OCI-LY7 (cell line): ENCODE data around the gene CFAP97. TPM values are rescaled to one million over a fixed set of nuclear protein-coding genes. Genes with fewer than 3 reads are reported as not detected.

Source experiments
- BruUV-seq: library from RNA; stranded (reverse); fragments of 400-500 nt; replicated peaks from 2 replicates; lab custom pipeline; 2021; lab: Mats Ljungman, UMichigan
- CTCF ChIA-PET: fragments of 300-600 bp; sonication (Branson Sonifier 250); formaldehyde crosslinking; loops from one replicate; lab custom pipeline; 2022; ENCODE audit warnings: antibody characterized with exemption; ENCODE audit not compliant: unreplicated experiment; lab: Charles Lee
- POLR2A ChIA-PET: fragments of 300-600 bp; sonication (Branson Sonifier 250); formaldehyde crosslinking; loops from one replicate; lab custom pipeline; 2022; ENCODE audit warnings: antibody characterized with exemption; lab: Charles Lee
- DNase-seq: peaks from one replicate; pipeline ENCODE4 v3.0.0-alpha.2; 2015; ENCODE audit warnings: low spot score
- H2AFZ ChIP-seq: fragments of 200-600 bp; sonication (generic), shearing (Covaris generic); 2 replicates; pipeline ENCODE4 v1.6.1; 2014; ENCODE audit warnings: mild to moderate bottlenecking, antibody characterized with exemption, low read length, moderate library complexity
- H3K27ac ChIP-seq: fragments of 200-600 bp; sonication (generic); 2 replicates; pipeline ENCODE4 v1.5.1; 2014; ENCODE audit warnings: mixed run types, low read depth, mild to moderate bottlenecking, moderate library complexity, low read length, inconsistent platforms; ENCODE audit not compliant: poor library complexity, severe bottlenecking
- H3K36me3 ChIP-seq: fragments of 200-600 bp; sonication (generic); 2 replicates; pipeline ENCODE4 v1.6.1; 2014; ENCODE audit warnings: mild to moderate bottlenecking, antibody characterized with exemption, low read length, moderate library complexity, mixed read lengths; ENCODE audit not compliant: insufficient read depth
- H3K4me1 ChIP-seq: fragments of 200-600 bp; sonication (generic); 2 replicates; pipeline ENCODE4 v1.5.1; 2014; ENCODE audit warnings: mild to moderate bottlenecking, low read length; ENCODE audit not compliant: insufficient read depth, poor library complexity, severe bottlenecking
- H3K4me2 ChIP-seq: fragments of 200-600 bp; sonication (generic); 2 replicates; pipeline ENCODE4 v1.6.1; 2014; ENCODE audit warnings: mild to moderate bottlenecking, low read length
- H3K4me3 ChIP-seq: fragments of 200-600 bp; sonication (generic); 2 replicates; pipeline ENCODE4 v1.5.1; 2014; ENCODE audit warnings: mild to moderate bottlenecking, low read depth, low read length; ENCODE audit not compliant: poor library complexity, severe bottlenecking
- H3K79me2 ChIP-seq: fragments of 200-600 bp; sonication (generic); 2 replicates; pipeline ENCODE4 v1.6.1; 2016; ENCODE audit warnings: low read depth, mild to moderate bottlenecking, low read length, moderate library complexity, mixed read lengths; ENCODE audit not compliant: insufficient read depth
- H3K9me2 ChIP-seq: fragments of 200-600 bp; sonication (generic); 2 replicates; pipeline ENCODE4 v1.6.1; 2016; ENCODE audit warnings: mild to moderate bottlenecking, low read length, mixed read lengths; ENCODE audit not compliant: insufficient read depth
- H3K9me3 ChIP-seq: fragments of 200-600 bp; sonication (generic); 2 replicates; pipeline ENCODE4 v1.6.1; 2014; ENCODE audit warnings: mild to moderate bottlenecking, mixed run types, low read length, mixed read lengths
- H4K20me1 ChIP-seq: fragments of 200-600 bp; sonication (generic); 2 replicates; pipeline ENCODE4 v1.6.1; 2014; ENCODE audit warnings: mild to moderate bottlenecking, antibody characterized with exemption, low read length, moderate library complexity, mixed read lengths; ENCODE audit not compliant: insufficient read depth
- EZH2phosphoT487 ChIP-seq: fragments of 200-600 bp; sonication (generic); IDR thresholded peaks from 2 replicates; pipeline ENCODE4 v1.6.1; 2018; ENCODE audit warnings: low read depth, borderline replicate concordance, mild to moderate bottlenecking, mixed run types, antibody characterized with exemption, low read length, moderate library complexity, mixed read lengths
- intact Hi-C: fragments of 100-400 bp; cut with micrococcal nuclease; formaldehyde crosslinking; loops from one replicate; pipeline ENCODE4 v1.10.0; 2022; ENCODE audit not compliant: unreplicated experiment
- total RNA-seq, 2 experiments: library from RNA; depleted of rRNA in 1 of 2; stranded (reverse); fragments of >200 nt in 1 of 2; shearing (Covaris generic) in 1 of 2; gene quantifications; 2 replicates each; pipeline ENCODE4 v1.2.3, GENCODE V29; 2014 to 2022
- TF ChIP-seq, protein P1 (sequence below): fragments of 200-600 bp; sonication (generic); conservative IDR thresholded peaks from 2 replicates; pipeline ENCODE4 v1.5.1; 2014; ENCODE audit warnings: mild to moderate bottlenecking, antibody characterized with exemption, low read length, moderate library complexity, mixed read lengths

CFAP97 gene
- total RNA-seq, 2 experiments from 2014 or later = 22.7 to 57.3 TPM

DNA sequence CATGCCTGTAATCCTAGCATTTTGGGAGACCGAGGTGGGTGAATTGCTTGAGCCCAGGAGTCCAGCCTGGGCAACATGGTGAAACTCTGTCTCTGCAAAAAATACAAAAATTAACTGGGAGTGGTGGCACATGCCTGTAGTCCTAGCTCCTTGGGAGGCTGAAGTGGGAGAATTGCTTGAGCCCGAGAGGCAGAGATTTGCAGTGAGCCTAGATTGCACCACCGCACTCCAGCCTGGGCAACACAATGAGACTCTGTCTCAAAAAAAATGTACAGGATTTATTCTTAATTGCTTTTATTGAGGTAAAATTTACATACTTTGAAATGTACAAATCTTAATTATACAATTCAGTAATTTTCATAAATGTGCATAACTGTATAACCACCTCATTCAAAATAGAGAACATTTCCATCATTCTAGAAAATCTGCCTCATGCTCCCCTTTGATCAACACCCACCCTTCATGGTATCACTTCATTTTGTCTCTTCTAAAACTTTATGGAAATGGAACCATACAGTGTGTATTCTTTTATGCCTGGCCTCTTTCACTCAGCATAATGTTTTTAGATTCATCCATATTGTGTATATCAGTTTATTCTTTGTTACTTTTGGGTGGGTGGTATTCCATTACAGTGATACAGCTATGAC is 44.7 kb upstream of the CFAP97 start:
- H2AFZ ChIP-seq = no peak overlapping the region
- no peaks in the 10 kb centered on the region for H3K9me2 ChIP-seq
- DNase-seq = no peak
- H3K4me3 ChIP-seq = no peak overlapping the region
- no peak overlapping the region for H3K4me2 ChIP-seq
- TF ChIP-seq, protein P1, sequence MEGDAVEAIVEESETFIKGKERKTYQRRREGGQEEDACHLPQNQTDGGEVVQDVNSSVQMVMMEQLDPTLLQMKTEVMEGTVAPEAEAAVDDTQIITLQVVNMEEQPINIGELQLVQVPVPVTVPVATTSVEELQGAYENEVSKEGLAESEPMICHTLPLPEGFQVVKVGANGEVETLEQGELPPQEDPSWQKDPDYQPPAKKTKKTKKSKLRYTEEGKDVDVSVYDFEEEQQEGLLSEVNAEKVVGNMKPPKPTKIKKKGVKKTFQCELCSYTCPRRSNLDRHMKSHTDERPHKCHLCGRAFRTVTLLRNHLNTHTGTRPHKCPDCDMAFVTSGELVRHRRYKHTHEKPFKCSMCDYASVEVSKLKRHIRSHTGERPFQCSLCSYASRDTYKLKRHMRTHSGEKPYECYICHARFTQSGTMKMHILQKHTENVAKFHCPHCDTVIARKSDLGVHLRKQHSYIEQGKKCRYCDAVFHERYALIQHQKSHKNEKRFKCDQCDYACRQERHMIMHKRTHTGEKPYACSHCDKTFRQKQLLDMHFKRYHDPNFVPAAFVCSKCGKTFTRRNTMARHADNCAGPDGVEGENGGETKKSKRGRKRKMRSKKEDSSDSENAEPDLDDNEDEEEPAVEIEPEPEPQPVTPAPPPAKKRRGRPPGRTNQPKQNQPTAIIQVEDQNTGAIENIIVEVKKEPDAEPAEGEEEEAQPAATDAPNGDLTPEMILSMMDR = no peak
- no peak for TF ChIP-seq EZH2phosphoT487
- H3K9me3 ChIP-seq = no peaks in the 10 kb centered on the region
- H3K27ac ChIP-seq = no peak overlapping the region
- POLR2A ChIA-PET = interaction anchor here (1.0 kb wide), 1 partner anchor 14 kb away, joined by 3 read pairs; no protein-coding TSS in a partner anchor
- peaks cover 13% of the 10 kb centered on the region; the same call in 1 of the 2 replicates for H3K79me2 ChIP-seq
- no TSS peak for BruUV-seq
- intact Hi-C loops = no loop called here
- H4K20me1 ChIP-seq = no peaks in the 10 kb centered on the region
- H3K4me1 ChIP-seq = peaks cover 5% of the 10 kb centered on the region
- peaks cover 25% of the 10 kb centered on the region for H3K36me3 ChIP-seq
- CTCF ChIA-PET = no interaction called here

DNA sequence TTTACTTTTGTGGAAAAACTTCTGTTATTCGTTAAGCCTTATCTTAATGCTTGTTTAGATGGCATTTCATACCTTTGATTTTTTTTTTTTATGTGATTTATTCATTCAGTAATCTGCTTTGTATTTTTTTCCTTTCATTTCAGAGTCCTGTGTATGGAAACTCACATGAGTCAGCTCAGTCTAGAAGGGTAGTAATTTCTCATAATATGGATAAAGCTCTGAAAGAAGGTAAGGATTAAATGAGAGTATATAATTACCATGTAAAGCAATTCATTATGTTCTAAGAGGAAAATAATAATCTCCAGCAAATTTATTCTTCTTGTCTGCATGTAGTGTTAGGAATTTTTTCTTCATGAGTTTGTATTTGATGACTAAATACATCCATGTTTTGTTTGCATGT is 43.4 kb upstream of the CFAP97 start:
- intact Hi-C loops = no loop called here

More for the DNA sequence above, 43.4 kb upstream of the CFAP97 start:
- Histone ChIP-seq H3K36me3 (peaks cover 25% of the 10 kb centered on the region), H3K4me2 (no peak overlapping the region), H3K79me2 (peaks cover 17% of the 10 kb centered on the region; the same call in 1 of the 2 replicates), H4K20me1 (no peaks in the 10 kb centered on the region), H3K4me3 (no peak overlapping the region), H3K4me1 (peaks cover 5% of the 10 kb centered on the region), H3K27ac (no peak overlapping the region), H3K9me2 (no peaks in the 10 kb centered on the region), H3K9me3 (no peaks in the 10 kb centered on the region), H2AFZ (no peak overlapping the region)
- TF ChIP-seq, protein P1 = no peak
- no peak for TF ChIP-seq EZH2phosphoT487
- DNase-seq = no peak
- ChIA-PET POLR2A (interaction anchor here (0.5 to 2.9 kb wide), 12 partner anchors 10 to 909 kb away, joined by 3 to 26 read pairs (median 4); no protein-coding TSS in a partner anchor), CTCF (no interaction called here)
- no TSS peak for BruUV-seq
